ENCODE data around the gene SEMA6C. TPM values are rescaled to one million over a fixed set of nuclear protein-coding genes. Genes with fewer than 3 reads are reported as not detected.

SEMA6C gene
- total and polyA plus RNA-seq, 10 donors = 2.0 to 9.4 (median 4.2) TPM

DNA sequence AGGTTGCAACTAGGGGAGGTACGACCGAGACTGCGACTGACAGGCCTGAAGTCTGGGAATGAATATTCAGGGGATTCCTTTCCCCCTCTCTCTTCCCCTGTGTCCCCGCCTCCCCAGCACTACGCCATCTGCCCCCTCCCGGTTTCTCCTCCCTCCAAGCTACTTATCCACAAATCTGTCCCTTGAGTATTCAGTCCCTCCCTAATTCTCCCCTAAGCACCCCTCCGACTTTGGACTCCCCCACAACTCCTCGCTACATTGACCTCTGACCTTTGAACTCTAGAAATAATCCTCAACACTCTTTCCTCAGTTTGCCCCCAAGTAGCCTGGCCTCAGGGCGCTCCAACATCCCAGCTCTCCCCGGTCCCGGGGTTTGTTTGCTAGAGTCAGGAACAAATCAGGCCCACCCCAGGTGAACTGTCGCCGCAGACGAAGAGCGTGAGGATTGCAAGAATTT, 18.9 kb upstream of the SEMA6C start:
- peak overlapping the region; percentile 74 to 93 (median 88) for H3K27ac ChIP-seq
- peaks cover 0 to 83% (median 36%) of the 10 kb centered on the region in 6 donors for H3K36me3 ChIP-seq
- no peaks in the 10 kb centered on the region for H3K9me3 ChIP-seq
- 25 to 38% (median 28%) methylated on average over 15 of the region's 15 CpGs for WGBS, 5 donors
- intact Hi-C loops (cut with DNase I; ENCODE audit: low total_unique reads) = no loop called here
- H3K27me3 ChIP-seq (replicated peaks in 1 of 7) = no peaks in the 10 kb centered on the region
- H3K4me1 ChIP-seq = peaks cover 15 to 74% (median 43%) of the 10 kb centered on the region in 6 donors
- peak; percentile 88 for DNase-seq
- H3K4me3 ChIP-seq = peak overlapping the region; percentile 65 to 95 (median 80)
- no peak for TF ChIP-seq POLR2AphosphoS5 (IDR thresholded peaks at IDR 0.05)
- TF ChIP-seq, protein P1, sequence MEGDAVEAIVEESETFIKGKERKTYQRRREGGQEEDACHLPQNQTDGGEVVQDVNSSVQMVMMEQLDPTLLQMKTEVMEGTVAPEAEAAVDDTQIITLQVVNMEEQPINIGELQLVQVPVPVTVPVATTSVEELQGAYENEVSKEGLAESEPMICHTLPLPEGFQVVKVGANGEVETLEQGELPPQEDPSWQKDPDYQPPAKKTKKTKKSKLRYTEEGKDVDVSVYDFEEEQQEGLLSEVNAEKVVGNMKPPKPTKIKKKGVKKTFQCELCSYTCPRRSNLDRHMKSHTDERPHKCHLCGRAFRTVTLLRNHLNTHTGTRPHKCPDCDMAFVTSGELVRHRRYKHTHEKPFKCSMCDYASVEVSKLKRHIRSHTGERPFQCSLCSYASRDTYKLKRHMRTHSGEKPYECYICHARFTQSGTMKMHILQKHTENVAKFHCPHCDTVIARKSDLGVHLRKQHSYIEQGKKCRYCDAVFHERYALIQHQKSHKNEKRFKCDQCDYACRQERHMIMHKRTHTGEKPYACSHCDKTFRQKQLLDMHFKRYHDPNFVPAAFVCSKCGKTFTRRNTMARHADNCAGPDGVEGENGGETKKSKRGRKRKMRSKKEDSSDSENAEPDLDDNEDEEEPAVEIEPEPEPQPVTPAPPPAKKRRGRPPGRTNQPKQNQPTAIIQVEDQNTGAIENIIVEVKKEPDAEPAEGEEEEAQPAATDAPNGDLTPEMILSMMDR (IDR thresholded peaks at IDR 0.05 in 8 of 11, conservative IDR thresholded peaks at IDR 0.05 in 3 of 11) = no peak
- no peak for TF ChIP-seq POLR2A (IDR thresholded peaks at IDR 0.05)

DNA sequence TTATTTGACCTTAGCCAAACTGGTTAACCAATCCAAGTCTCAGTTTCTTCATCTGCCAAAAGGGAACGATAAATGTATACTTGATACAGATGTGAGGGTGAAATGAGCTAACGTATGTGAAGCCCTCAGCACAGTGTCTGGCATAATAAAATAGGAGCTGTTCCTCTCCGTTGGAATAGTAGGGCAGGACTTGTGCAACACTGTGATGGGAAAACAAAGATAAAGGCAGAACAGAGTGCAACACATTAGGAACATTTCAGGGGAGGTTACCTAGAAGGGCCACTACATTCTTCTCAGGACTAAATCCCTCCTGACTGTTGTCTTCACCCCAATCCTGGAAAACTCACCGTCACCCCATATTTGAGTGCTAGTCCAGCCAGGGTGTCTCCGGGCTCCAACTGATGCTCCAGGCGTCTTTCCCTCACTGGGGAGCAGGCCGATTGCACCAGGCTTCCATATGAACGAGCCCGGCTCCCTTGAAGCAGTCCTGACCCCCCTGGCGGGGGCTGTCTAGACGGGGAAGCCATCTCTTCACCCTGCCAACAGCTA, 18.4 kb upstream of the SEMA6C start:
- Histone ChIP-seq H3K4me3 (peak overlapping the region; percentile 65 to 95 (median 80)), H3K9me3 (no peaks in the 10 kb centered on the region), H3K27ac (peak overlapping the region; percentile 74 to 93 (median 88)), H3K36me3 (peaks cover 0 to 81% (median 33%) of the 10 kb centered on the region in 6 donors), H3K4me1 (peaks cover 15 to 80% (median 48%) of the 10 kb centered on the region in 6 donors), H3K27me3 (replicated peaks in 1 of 7) (no peaks in the 10 kb centered on the region)
- intact Hi-C loops (cut with DNase I; ENCODE audit: low total_unique reads) = no loop called here
- DNase-seq = no peak
- 53 to 70% (median 59%) methylated on average over 7 to 11 of the region's 11 CpGs for WGBS, 5 donors
- TF ChIP-seq, protein P1 (IDR thresholded peaks at IDR 0.05 in 8 of 11, conservative IDR thresholded peaks at IDR 0.05 in 3 of 11) = no peak
- TF ChIP-seq POLR2AphosphoS5 (IDR thresholded peaks at IDR 0.05) = no peak
- no peak for TF ChIP-seq POLR2A (IDR thresholded peaks at IDR 0.05)

DNA sequence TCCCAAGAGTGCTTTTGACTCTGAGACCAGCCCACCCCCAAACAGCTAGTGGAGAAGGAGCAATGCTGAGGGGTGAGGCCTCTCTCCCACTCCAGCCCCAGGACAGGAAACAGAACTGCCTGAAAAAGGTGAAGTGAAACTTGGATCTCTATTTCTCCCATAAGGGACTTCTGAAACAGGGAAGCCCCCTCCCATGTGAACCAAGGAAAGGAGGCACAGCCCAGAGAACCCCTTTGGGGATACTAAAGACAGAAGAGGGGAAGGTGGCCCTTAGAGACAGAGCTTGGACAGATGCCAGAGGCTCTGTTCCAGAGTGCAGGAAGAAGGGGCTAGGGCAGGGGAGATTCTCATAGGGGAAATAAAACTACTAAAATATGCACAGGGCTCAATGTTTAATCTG, 12.9 kb upstream of the SEMA6C start:
- peak; percentile 22 for DNase-seq
- Histone ChIP-seq H3K27ac (peak overlapping the region in 7 of 8 donors; percentile 22 to 94 (median 85)), H3K27me3 (replicated peaks in 1 of 7) (no peaks in the 10 kb centered on the region), H3K4me1 (peaks cover 19 to 87% (median 62%) of the 10 kb centered on the region in 6 donors), H3K4me3 (peak overlapping the region in 2 of 8 donors; percentile 67 to 91), H3K36me3 (peaks cover 0 to 73% (median 23%) of the 10 kb centered on the region in 6 donors), H3K9me3 (no peaks in the 10 kb centered on the region)
- intact Hi-C loops (cut with DNase I; ENCODE audit: low total_unique reads) = loop anchor here (5.0 kb wide), 1 partner anchor 57 kb away; no protein-coding TSS in a partner anchor
- TF ChIP-seq POLR2AphosphoS5 (IDR thresholded peaks at IDR 0.05) (no peak), POLR2A (IDR thresholded peaks at IDR 0.05) (no peak)
- TF ChIP-seq, protein P1 (IDR thresholded peaks at IDR 0.05 in 8 of 11, conservative IDR thresholded peaks at IDR 0.05 in 3 of 11) = no peak

DNA sequence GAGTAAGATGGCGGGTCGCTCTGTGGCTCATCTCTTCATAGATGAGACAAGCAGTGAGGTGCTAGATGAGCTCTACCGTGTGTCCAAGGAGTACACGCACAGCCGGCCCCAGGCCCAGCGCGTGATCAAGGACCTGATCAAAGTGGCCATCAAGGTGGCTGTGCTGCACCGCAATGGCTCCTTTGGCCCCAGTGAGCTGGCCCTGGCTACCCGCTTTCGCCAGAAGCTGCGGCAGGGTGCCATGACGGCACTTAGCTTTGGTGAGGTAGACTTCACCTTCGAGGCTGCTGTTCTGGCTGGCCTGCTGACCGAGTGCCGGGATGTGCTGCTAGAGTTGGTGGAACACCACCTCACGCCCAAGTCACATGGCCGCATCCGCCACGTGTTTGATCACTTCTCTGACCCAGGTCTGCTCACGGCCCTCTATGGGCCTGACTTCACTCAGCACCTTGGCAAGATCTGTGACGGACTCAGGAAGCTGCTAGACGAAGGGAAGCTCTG, 12.4 kb upstream of the SEMA6C start:
- Histone ChIP-seq H3K9me3 (no peaks in the 10 kb centered on the region), H3K4me3 (peak overlapping the region in 5 of 8 donors; percentile 55 to 91 (median 67)), H3K27ac (peak overlapping the region in 7 of 8 donors; percentile 83 to 94 (median 85)), H3K27me3 (replicated peaks in 1 of 7) (no peaks in the 10 kb centered on the region), H3K36me3 (peaks cover 0 to 68% (median 23%) of the 10 kb centered on the region in 6 donors), H3K4me1 (peaks cover 15 to 82% (median 58%) of the 10 kb centered on the region in 6 donors)
- intact Hi-C loops (cut with DNase I; ENCODE audit: low total_unique reads) = loop anchor here (5.0 kb wide), 1 partner anchor 56 kb away; no protein-coding TSS in a partner anchor
- DNase-seq = peak; percentile 78
- WGBS, 5 donors = 84 to 89% (median 86%) methylated on average over 19 to 22 of the region's 22 CpGs
- peak in 2 of 3 donors; percentile 12 to 45 for TF ChIP-seq POLR2AphosphoS5 (IDR thresholded peaks at IDR 0.05)
- no peak for TF ChIP-seq POLR2A (IDR thresholded peaks at IDR 0.05)

All from spleen (tissue), 11 donors.